HepG2 (cell line): ENCODE results near the gene PLXNB2. TPM values are rescaled to one million over a fixed set of nuclear protein-coding genes. Genes with fewer than 3 reads are reported as not detected.

Experiments used
- EP300 ChIP-seq, 3 experiments: sonication (generic) in 1 of 3; formaldehyde crosslinking in 1 of 3; IDR thresholded peaks; 2 replicates each; pipeline versions ENCODE4 v1.5.1 to v1.6.1; 2011 to 2020; ENCODE audit warnings: low read depth in 2 of 3, low read length in 2 of 3, borderline replicate concordance in 1 of 3, improper control_type of control experiment in 1 of 3, mild to moderate bottlenecking in 1 of 3, missing genetic modification reagents in 1 of 3, moderate library complexity in 1 of 3
- FOXK1 ChIP-seq: sonication (generic); formaldehyde crosslinking; IDR thresholded peaks from 2 replicates; pipeline ENCODE4 v1.4.0; 2020; ENCODE audit warnings: low read depth, missing genetic modification reagents, borderline replicate concordance
- FOXO4 ChIP-seq: sonication (generic); formaldehyde crosslinking; conservative IDR thresholded peaks from 2 replicates; pipeline ENCODE4 v1.8.1; 2023; ENCODE audit warnings: missing genetic modification reagents
- GFI1 ChIP-seq: sonication (generic); formaldehyde crosslinking; IDR thresholded peaks from 2 replicates; pipeline ENCODE4 v1.5.0; 2020; ENCODE audit warnings: missing genetic modification reagents, mild to moderate bottlenecking, borderline replicate concordance
- HNF1A ChIP-seq, 2 experiments: sonication (generic) in 1 of 2; formaldehyde crosslinking in 1 of 2; IDR thresholded peaks; 2 replicates each; pipeline versions ENCODE4 v1.4.0 to v1.6.1; 2016 to 2020; ENCODE audit warnings: borderline replicate concordance in 1 of 2, low read depth in 1 of 2, mild to moderate bottlenecking in 1 of 2, missing genetic modification reagents in 1 of 2
- IRX3 ChIP-seq: sonication (generic); formaldehyde crosslinking; IDR thresholded peaks from 2 replicates; pipeline ENCODE4 v1.8.1; 2023; ENCODE audit warnings: mild to moderate bottlenecking, low read depth, missing genetic modification reagents, borderline replicate concordance
- STAG1 ChIP-seq: sonication (generic); formaldehyde crosslinking; IDR thresholded peaks from 2 replicates; pipeline ENCODE4 v1.4.0; 2020; ENCODE audit warnings: missing genetic modification reagents
- TERF1 ChIP-seq: sonication (generic); formaldehyde crosslinking; IDR thresholded peaks from 2 replicates; pipeline ENCODE4 v1.8.0; 2022; ENCODE audit warnings: mild to moderate bottlenecking, missing genetic modification reagents, moderate library complexity
- ZNF10 ChIP-seq: sonication (generic); formaldehyde crosslinking; IDR thresholded peaks from 2 replicates; pipeline ENCODE4 v1.4.0; 2020; ENCODE audit warnings: mild to moderate bottlenecking, low read depth, missing genetic modification reagents, borderline replicate concordance
- ZNF256 ChIP-seq: sonication (generic); formaldehyde crosslinking; conservative IDR thresholded peaks from 2 replicates; pipeline ENCODE4 v1.4.0; 2020; ENCODE audit warnings: missing genetic modification reagents
- ZNF276 ChIP-seq: sonication (generic); formaldehyde crosslinking; IDR thresholded peaks from 2 replicates; pipeline ENCODE4 v1.4.0; 2020; ENCODE audit warnings: mild to moderate bottlenecking, low read depth, missing genetic modification reagents
- ZNF556 ChIP-seq: sonication (generic); formaldehyde crosslinking; IDR thresholded peaks from 2 replicates; pipeline ENCODE4 v1.4.0; 2020; ENCODE audit warnings: mild to moderate bottlenecking, missing genetic modification reagents, borderline replicate concordance
- ZNF713 ChIP-seq: sonication (generic); formaldehyde crosslinking; IDR thresholded peaks from 2 replicates; pipeline ENCODE4 v1.4.0; 2020; ENCODE audit warnings: mild to moderate bottlenecking, missing genetic modification reagents
- ZNF761 ChIP-seq: sonication (generic); formaldehyde crosslinking; conservative IDR thresholded peaks from 2 replicates; pipeline ENCODE4 v1.4.0; 2020; ENCODE audit warnings: mild to moderate bottlenecking, missing genetic modification reagents
- ZUFSP ChIP-seq: sonication (generic); formaldehyde crosslinking; IDR thresholded peaks from 2 replicates; pipeline ENCODE4 v1.9.0; 2021; ENCODE audit warnings: missing genetic modification reagents, mild to moderate bottlenecking, borderline replicate concordance
- polyA plus RNA-seq, 8 experiments: library from polyadenylated mRNA; depleted of rRNA in 3 of 8; stranded (reverse) in 7 of 8; unstranded in 1 of 8; fragments of >200 nt; fragmentation: Illumina TruSeq in 4 of 8; extraction: Trizol in 4 of 8; gene quantifications; 2 replicates each; pipeline versions ENCODE4 v1.2.1 to v1.2.3, GENCODE V29; 2011 to 2016; ENCODE audit warnings: low read depth in 4 of 8, missing spikeins in 1 of 8, mixed read lengths in 1 of 8; ENCODE audit not compliant: insufficient read depth in 1 of 8
- total RNA-seq, 5 experiments: library from RNA; depleted of rRNA; stranded (reverse); fragments of >200 nt; fragmentation: Illumina TruSeq; extraction: Trizol; gene quantifications; 2 replicates each; pipeline ENCODE4 v1.2.3, GENCODE V29; 2016; ENCODE audit warnings: low read depth in 1 of 5

The PLXNB2 gene
- total and polyA plus RNA-seq, 2 of the 13 experiments (the other 11 are each of a cell fraction or from before 2014, with no cell fraction given): 32.6 to 68.9 TPM

GRCh38 chr22:50244420-50245213 lies 62.8 kb downstream of the PLXNB2 start, which contains the start of gene TUBGCP6 (continued):
- TF ChIP-seq ZNF276 (CRISPR knock-in tag) (0 out of 2 replicates have a peak, but pooled peaks have one; percentile 32), ZUFSP (CRISPR knock-in tag) (no peak), IRX3 (CRISPR knock-in tag) (0 out of 2 replicates have a peak, but pooled peaks have one; percentile 62), GFI1 (peak; percentile 26), ZNF10 (CRISPR knock-in tag) (peak; percentile 88; the same call in 1 of the 2 replicates), FOXO4 (no peak), STAG1 (CRISPR knock-in tag) (no peak), ZNF556 (no peak), TERF1 (no peak), ZNF256 (CRISPR knock-in tag) (peak; percentile 30; the same call in 1 of the 2 replicates), HNF1A (IDR thresholded peaks at IDR 0.05; ENCODE audit: low read depth) (no peak), HNF1A (CRISPR knock-in tag; IDR thresholded peaks at IDR 0.05; ENCODE audit: borderline replicate concordance) (peak; percentile 72; the same call in 1 of the 2 replicates), EP300 (IDR thresholded peaks at IDR 0.05; ENCODE audit: low read depth in 2 of 2, low read length in 2 of 2) (no peak), EP300 (CRISPR knock-in tag; IDR thresholded peaks at IDR 0.05; ENCODE audit: borderline replicate concordance) (peak; percentile 45; the same call in 1 of the 2 replicates), FOXK1 (peak; percentile 96; the same call in 1 of the 2 replicates), ZNF761 (CRISPR knock-in tag) (peak; percentile 21; the same call in 1 of the 2 replicates), ZNF713 (0 out of 2 replicates have a peak, but pooled peaks have one; percentile 92)
